Adipocyte (in vitro differentiated cells): ENCODE results near the gene ARSD.
"Not testable (repeated sequence)": the region's sequence is repeated elsewhere in the genome, so short reads cannot be mapped to it uniquely, and the experiment has no call there.

Experiments
- DNase-seq: peaks from one replicate; pipeline ENCODE4 v3.0.0-alpha.2; 2015; ENCODE audit warnings: low read depth
- H3K27me3 ChIP-seq: replicated peaks from 2 replicates; pipeline ENCODE4 v1.7.0; 2013; ENCODE audit warnings: mild to moderate bottlenecking, low read length, moderate library complexity; ENCODE audit not compliant: control insufficient read depth, insufficient read depth
- H3K36me3 ChIP-seq: 2 replicates; pipeline ENCODE4 v1.7.0; 2013; ENCODE audit warnings: low read length, mild to moderate bottlenecking, moderate library complexity; ENCODE audit not compliant: control insufficient read depth, insufficient read depth, severe bottlenecking
- H3K4me1 ChIP-seq: 2 replicates; pipeline ENCODE4 v1.7.0; 2013; ENCODE audit warnings: mild to moderate bottlenecking, low read length, moderate library complexity; ENCODE audit not compliant: control insufficient read depth, insufficient read depth
- H3K4me3 ChIP-seq: 2 replicates; pipeline ENCODE4 v1.7.0; 2013; ENCODE audit warnings: mild to moderate bottlenecking, low read length, moderate library complexity
- H3K9ac ChIP-seq: 2 replicates; pipeline ENCODE4 v1.7.0; 2013; ENCODE audit warnings: mild to moderate bottlenecking, low read length, moderate library complexity
- H3K9me3 ChIP-seq: 2 replicates; pipeline ENCODE4 v1.7.0; 2013; ENCODE audit warnings: mild to moderate bottlenecking, low read length, moderate library complexity; ENCODE audit not compliant: control insufficient read depth

The ARSD gene

GRCh38 chrX:2963449-2963848 lies 34.3 kb upstream of the ARSD start:
- not testable (repeated sequence) for H3K9me3 ChIP-seq, H3K4me1 ChIP-seq, H3K9ac ChIP-seq, DNase-seq, H3K36me3 ChIP-seq, H3K4me3 ChIP-seq
- peaks cover 10% of the 10 kb centered on the region for H3K27me3 ChIP-seq

GRCh38 chrX:2962381-2962780 lies 33.2 kb upstream of the ARSD start:
- Histone ChIP-seq H3K9me3 (no peaks in the 10 kb centered on the region), H3K27me3 (peaks cover 11% of the 10 kb centered on the region), H3K4me1 (no peaks in the 10 kb centered on the region), H3K4me3 (no peak overlapping the region), H3K36me3 (no peaks in the 10 kb centered on the region), H3K9ac (no peak overlapping the region)
- DNase-seq, result no peak

DNA sequence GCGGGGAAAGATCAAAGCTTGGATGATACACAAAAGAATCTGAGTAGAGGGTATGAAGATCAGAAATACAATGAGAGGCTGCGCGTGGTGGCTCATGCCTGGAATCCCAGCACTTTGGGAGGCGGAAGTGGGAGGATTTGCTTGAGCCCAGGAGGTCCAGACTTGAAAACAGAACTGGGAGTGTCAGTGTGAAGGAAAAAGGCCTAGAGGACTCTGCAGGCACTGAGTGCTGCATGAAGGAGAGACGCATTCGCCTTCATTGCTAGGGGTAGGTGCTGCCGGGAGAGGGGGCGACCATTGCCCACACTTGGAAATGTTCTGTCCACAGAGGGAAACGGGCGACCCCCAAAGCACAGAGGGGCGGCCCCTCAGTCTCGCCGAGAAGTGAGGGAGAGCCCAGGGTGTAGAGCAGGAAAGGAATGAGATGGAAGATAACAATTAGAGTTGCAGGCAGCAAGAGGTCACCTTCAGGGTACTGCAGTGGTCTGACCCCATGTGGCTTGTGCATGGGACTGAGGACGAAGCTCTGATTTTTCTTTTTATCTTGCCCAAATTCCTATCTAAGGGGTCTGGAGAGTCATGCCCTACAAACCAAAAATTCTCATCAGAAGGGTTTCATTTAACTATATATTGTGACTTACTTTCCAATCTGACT lies 31.8 kb upstream of the ARSD start:
- Histone ChIP-seq H3K9me3 (no peaks in the 10 kb centered on the region), H3K9ac (no peak overlapping the region), H3K4me1 (no peaks in the 10 kb centered on the region), H3K4me3 (no peak overlapping the region), H3K36me3 (no peaks in the 10 kb centered on the region), H3K27me3 (peaks cover 11% of the 10 kb centered on the region)
- DNase-seq, result no peak

DNA sequence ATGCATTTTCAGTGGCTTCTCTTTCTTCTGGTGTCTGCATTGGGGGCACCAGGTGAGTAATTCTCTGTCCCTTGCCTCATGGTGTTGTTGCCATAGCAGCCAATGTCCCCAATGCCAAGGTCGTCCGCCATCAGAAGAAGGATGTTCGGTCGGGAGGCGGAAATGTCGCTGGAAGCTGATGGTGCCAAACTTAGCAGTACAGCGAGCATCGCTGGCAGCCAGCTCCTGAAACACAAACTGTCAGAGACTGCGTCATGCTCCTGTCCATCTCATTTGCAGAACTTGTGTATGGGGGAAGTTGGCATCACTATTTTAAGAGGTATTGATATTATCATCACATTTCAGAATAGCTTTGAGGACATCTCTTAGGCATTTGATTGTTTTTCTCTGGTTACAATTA lies 29.1 kb upstream of the ARSD start:
- H3K27me3 ChIP-seq, result peaks cover 15% of the 10 kb centered on the region
- no peaks in the 10 kb centered on the region for H3K9me3 ChIP-seq
- no peak overlapping the region for H3K4me3 ChIP-seq
- no peak for DNase-seq
- no peaks in the 10 kb centered on the region for H3K4me1 ChIP-seq
- no peaks in the 10 kb centered on the region for H3K36me3 ChIP-seq
- H3K9ac ChIP-seq, result no peak overlapping the region

GRCh38 chrX:2955838-2956237 lies 26.7 kb upstream of the ARSD start:
- Histone ChIP-seq H3K9me3 (no peaks in the 10 kb centered on the region), H3K9ac (no peak overlapping the region), H3K4me1 (no peaks in the 10 kb centered on the region), H3K36me3 (no peaks in the 10 kb centered on the region), H3K4me3 (no peak overlapping the region), H3K27me3 (peaks cover 13% of the 10 kb centered on the region)
- DNase-seq, result no peak

- Histone ChIP-seq H3K9ac (no peak overlapping the region), H3K9me3 (no peaks in the 10 kb centered on the region), H3K27me3 (peaks cover 13% of the 10 kb centered on the region), H3K4me1 (no peaks in the 10 kb centered on the region), H3K36me3 (no peaks in the 10 kb centered on the region), H3K4me3 (no peak overlapping the region)
- no peak for DNase-seq
Observed at GRCh38 chrX:2955281-2955680, 26.1 kb upstream of the ARSD start.

GRCh38 chrX:2954541-2954940 lies 25.4 kb upstream of the ARSD start:
- Histone ChIP-seq H3K9ac (no peak overlapping the region), H3K36me3 (no peaks in the 10 kb centered on the region), H3K4me3 (no peak overlapping the region), H3K4me1 (no peaks in the 10 kb centered on the region), H3K9me3 (no peaks in the 10 kb centered on the region), H3K27me3 (peaks cover 11% of the 10 kb centered on the region)
- DNase-seq, result no peak

GRCh38 chrX:2937942-2938341 lies 8.8 kb upstream of the ARSD start:
- not testable (repeated sequence) for H3K9ac ChIP-seq, DNase-seq, H3K9me3 ChIP-seq, H3K36me3 ChIP-seq, H3K27me3 ChIP-seq, H3K4me1 ChIP-seq, H3K4me3 ChIP-seq

DNA sequence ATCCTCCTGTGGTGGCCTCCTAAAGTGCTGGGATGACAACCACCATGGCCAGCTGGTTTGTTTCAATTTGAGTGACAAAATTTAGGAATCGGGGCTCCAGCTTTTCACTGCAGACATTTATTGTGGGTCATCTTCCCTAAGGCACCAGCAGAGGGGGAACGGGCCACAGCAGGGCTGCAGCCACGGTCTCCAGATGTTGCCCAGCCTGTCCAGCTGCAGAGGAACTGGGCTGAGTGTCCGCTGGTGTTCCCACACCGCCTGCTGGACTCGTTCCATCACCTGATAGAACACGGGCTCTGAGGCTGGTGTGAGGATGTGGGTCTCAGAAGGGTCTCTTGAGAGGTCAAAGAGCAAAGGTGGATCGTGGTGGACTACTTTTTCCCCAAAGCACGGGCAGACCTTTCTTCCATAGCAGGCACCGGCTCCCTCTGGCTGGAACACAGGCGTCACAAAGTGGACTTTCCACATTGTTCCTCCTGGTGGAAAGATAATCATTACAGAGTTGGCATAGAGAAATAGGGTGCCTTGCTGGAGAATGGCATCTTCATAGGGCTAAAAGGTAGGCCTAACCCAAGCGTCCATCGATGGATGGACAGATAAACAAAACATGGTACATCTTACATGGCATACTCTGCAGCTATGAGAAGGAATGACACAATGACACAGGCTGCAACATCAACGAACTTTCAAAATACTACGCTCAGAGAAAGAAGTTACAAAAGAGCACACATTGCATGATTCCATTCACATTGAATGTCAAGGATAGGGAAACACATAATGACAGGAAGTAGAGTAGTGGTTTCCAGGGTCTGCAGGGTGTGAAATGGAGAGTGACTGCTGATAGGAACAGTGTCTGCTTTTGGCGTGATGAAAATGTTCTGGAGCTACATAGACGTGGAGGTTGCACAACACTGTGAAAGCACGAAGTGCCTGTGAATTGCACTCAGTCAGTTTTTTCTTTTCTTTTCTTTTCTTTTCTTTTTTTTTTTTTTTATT lies 5.9 kb upstream of the ARSD start:
- Histone ChIP-seq H3K36me3 (no peaks in the 10 kb centered on the region), H3K4me1 (no peaks in the 10 kb centered on the region), H3K9me3 (peaks cover 10% of the 10 kb centered on the region), H3K27me3 (peaks cover 4% of the 10 kb centered on the region), H3K4me3 (no peak overlapping the region), H3K9ac (no peak overlapping the region)
- DNase-seq, result no peak

GRCh38 chrX:2933125-2933900 lies 4.2 kb upstream of the ARSD start:
- DNase-seq, result no peak
- Histone ChIP-seq H3K9me3 (peaks cover 10% of the 10 kb centered on the region), H3K36me3 (no peaks in the 10 kb centered on the region), H3K4me1 (no peaks in the 10 kb centered on the region), H3K9ac (no peak overlapping the region), H3K27me3 (no peaks in the 10 kb centered on the region), H3K4me3 (no peak overlapping the region)

GRCh38 chrX:2931612-2932011 lies 2.5 kb upstream of the ARSD start:
- Histone ChIP-seq H3K36me3 (no peaks in the 10 kb centered on the region), H3K9me3 (peaks cover 10% of the 10 kb centered on the region), H3K4me3 (no peak overlapping the region), H3K9ac (no peak overlapping the region), H3K27me3 (no peaks in the 10 kb centered on the region), H3K4me1 (no peaks in the 10 kb centered on the region)
- DNase-seq, result no peak
